ENCODE data around the gene GDAP1L1.
"Not testable (repeated sequence)": the region's sequence is repeated elsewhere in the genome, so short reads cannot be mapped to it uniquely, and the experiment has no call there.

Gene GDAP1L1

DNA sequence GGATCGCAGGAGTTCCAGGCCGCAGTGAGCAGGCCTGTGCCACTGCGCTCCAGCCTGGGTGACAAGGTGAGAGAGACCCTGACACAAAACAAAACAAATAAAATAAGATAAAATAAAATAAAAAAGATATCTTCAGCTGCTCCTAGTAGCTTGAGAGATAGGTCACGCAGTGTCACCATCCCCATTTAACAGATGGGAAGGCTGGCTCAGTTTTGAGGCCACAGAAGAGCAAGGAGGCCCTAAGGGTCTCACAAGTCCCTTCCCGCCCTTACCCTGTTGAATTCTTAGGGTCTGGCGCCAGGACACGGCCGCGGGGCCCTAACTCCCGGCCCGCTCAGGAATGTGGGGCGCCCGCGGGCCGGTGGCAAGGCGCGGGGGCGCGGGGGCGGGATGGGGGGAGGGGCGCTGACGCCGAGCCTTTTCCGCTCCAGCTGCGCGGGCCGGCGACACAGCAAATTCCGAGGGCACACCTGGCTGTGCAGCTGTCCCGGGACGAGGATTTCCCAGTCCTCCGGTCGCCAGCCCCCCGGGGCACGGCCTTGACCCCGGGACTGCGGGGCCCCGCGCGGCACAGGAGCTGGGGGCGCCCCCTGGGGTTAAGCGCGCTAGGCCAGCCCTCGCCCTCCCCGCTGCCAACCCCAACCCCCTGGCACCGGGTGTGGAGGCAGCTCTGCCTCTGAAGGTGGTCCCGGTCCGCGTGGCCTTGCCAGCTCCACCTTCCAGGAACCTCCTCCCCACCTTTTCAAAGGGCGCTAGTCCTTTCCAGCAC, 79.5 kb downstream of the GDAP1L1 start:
- no peak for DNase-seq
- in situ Hi-C loops (cut with HindIII; ENCODE audit: low pct_ligation_motif_present, low pct_unique_long_range_greater_than_20kb, low sequenced_read_pairs), result no loop called here

- in situ Hi-C loops (cut with HindIII; ENCODE audit: low pct_ligation_motif_present, low pct_unique_long_range_greater_than_20kb, low sequenced_read_pairs); DNase-seq: not testable (repeated sequence)
Observed at GRCh38 chr20:44327748-44328147, 80.6 kb downstream of the GDAP1L1 start.

- in situ Hi-C loops (cut with HindIII; ENCODE audit: low pct_ligation_motif_present, low pct_unique_long_range_greater_than_20kb, low sequenced_read_pairs), result no loop called here
Observed at GRCh38 chr20:44328428-44328827, 81.3 kb downstream of the GDAP1L1 start.

More at GRCh38 chr20:44328428-44328827, 81.3 kb downstream of the GDAP1L1 start:
- no peak for DNase-seq
